GM18519 (cell line): ENCODE measurements around the gene VOPP1.
A peak's percentile ranks its signal among the peaks of the same experiment; 100 is the strongest.
"Not testable (repeated sequence)": the region's sequence is repeated elsewhere in the genome, so short reads cannot be mapped to it uniquely, and the experiment has no call there.

Experiments used
- ATAC-seq: cut with Tn5 transposase; IDR thresholded peaks from one replicate; pipeline ENCODE4 v1.9.1; 2021; ENCODE audit warnings: mild to moderate bottlenecking, moderate library complexity; ENCODE audit not compliant: unreplicated experiment, low FRiP score

VOPP1 gene

GRCh38 chr7:55572378-55573233, at the start of gene VOPP1:
VOPP1 (minus strand) TSS chr7:55572502; CDS start chr7:55572324, 178 bp downstream.
- ATAC-seq, result peak; percentile 40

- no peak for ATAC-seq
Observed at GRCh38 chr7:55618913-55619312, 46.6 kb upstream of the VOPP1 start.

- not testable (repeated sequence) for ATAC-seq
Observed at GRCh38 chr7:55614365-55615064, 42.2 kb upstream of the VOPP1 start.

GRCh38 chr7:55609726-55610125, 37.4 kb upstream of the VOPP1 start:
- not testable (repeated sequence) for ATAC-seq

GRCh38 chr7:55605661-55606060, 33.4 kb upstream of the VOPP1 start:
- not testable (repeated sequence) for ATAC-seq

GRCh38 chr7:55597944-55598499, 25.7 kb upstream of the VOPP1 start:
- not testable (repeated sequence) for ATAC-seq

GRCh38 chr7:55597214-55597739, 25.0 kb upstream of the VOPP1 start:
- not testable (repeated sequence) for ATAC-seq

GRCh38 chr7:55595511-55595910, 23.2 kb upstream of the VOPP1 start:
- no peak for ATAC-seq

GRCh38 chr7:55594870-55595269, 22.6 kb upstream of the VOPP1 start:
- no peak for ATAC-seq

- no peak for ATAC-seq
Observed at GRCh38 chr7:55594414-55594813, 22.1 kb upstream of the VOPP1 start.

- no peak for ATAC-seq
Observed at GRCh38 chr7:55593515-55594318, 21.4 kb upstream of the VOPP1 start.

- ATAC-seq, result no peak
Observed at GRCh38 chr7:55593172-55593514, 20.8 kb upstream of the VOPP1 start.

GRCh38 chr7:55592492-55592891, 20.2 kb upstream of the VOPP1 start:
- no peak for ATAC-seq

- no peak for ATAC-seq
Observed at GRCh38 chr7:55591282-55591931, 19.1 kb upstream of the VOPP1 start.

GRCh38 chr7:55590517-55591281, 18.4 kb upstream of the VOPP1 start:
- no peak for ATAC-seq

GRCh38 chr7:55589905-55590304, 17.6 kb upstream of the VOPP1 start:
- ATAC-seq, result no peak

GRCh38 chr7:55588976-55589604, 16.8 kb upstream of the VOPP1 start:
- no peak for ATAC-seq

GRCh38 chr7:55588379-55588699, 16.0 kb upstream of the VOPP1 start:
- no peak for ATAC-seq
